ENCODE measurements around the gene ZNF22.

ZNF22 gene

GRCh38 chr10:44977287-44978212, 23.2 kb upstream of the ZNF22 start:
- peak; percentile 57 for DNase-seq (ENCODE audit: low read depth, low spot score)

DNA sequence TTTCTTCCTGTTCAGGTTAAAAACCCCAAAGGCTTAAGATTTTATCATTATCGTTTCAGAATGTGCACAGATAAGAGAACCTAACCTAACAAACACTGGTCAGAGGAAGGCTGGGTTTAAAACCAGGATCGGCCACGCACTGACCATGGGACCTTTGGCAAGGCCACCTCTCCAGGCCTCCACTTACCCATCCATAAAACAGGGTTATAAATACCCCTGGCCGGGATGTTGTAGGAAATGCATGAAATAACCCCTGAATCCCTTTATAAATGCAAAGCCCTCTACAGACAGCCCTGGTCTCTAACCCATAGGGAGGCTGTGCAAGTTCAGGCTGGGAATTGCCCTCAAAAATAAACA, 22.5 kb upstream of the ZNF22 start:
- DNase-seq (ENCODE audit: low read depth, low spot score), result no peak

GRCh38 chr10:44978570-44979280, 22.0 kb upstream of the ZNF22 start, which contains the start of gene DEPP1:
TSS of gene DEPP1 (minus strand) at chr10:44978809. CDS start at chr10:44978030, 779 bp downstream.
- DNase-seq (ENCODE audit: low read depth, low spot score), result peak; percentile 99

- DNase-seq (ENCODE audit: low read depth, low spot score), result no peak
These were observed 21.2 kb upstream of the ZNF22 start for GRCh38 chr10:44979281-44980191.

GRCh38 chr10:44980309-44981171, 20.2 kb upstream of the ZNF22 start:
- no peak for DNase-seq (ENCODE audit: low read depth, low spot score)

- DNase-seq (ENCODE audit: low read depth, low spot score), result no peak
These were observed 19.3 kb upstream of the ZNF22 start for GRCh38 chr10:44981172-44982113.

DNA sequence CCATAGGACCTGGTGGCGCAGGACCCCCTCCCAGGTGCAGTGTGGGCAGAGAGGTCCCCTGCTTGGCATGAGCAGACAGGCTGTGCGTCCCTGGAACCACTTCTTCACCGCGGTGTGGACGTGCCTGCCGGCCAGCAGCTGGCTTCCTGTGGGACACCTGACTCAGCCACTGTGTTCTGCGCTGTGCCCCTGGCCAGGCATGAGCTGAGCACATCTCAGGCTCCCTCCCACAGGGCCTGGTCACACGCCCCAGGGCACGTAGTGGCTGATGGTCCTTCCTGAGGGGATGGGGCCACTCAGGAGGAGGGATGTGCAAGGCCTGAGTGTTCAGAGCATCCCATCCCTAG, 18.6 kb upstream of the ZNF22 start:
- DNase-seq (ENCODE audit: low read depth, low spot score), result no peak

DNA sequence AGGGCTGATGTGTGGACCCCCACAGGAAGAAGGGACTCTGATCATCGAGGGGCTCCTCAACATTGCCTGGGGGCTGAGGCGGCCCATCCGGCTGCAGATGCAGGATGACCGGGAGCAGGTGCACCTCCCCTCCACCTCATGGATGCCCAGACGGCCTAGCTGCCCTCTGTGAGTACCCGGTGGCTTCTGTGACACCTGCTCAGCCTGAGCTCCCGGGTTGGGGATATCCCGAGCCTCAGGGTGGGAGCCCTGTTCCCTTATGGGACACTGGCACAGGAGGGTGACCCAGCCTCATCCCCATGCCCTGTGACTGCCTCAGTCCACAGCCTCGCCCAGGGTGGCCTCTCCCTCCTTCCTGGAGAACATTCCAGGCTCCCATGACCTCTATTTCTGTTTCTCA, 18.2 kb upstream of the ZNF22 start:
- no peak for DNase-seq (ENCODE audit: low read depth, low spot score)

DNA sequence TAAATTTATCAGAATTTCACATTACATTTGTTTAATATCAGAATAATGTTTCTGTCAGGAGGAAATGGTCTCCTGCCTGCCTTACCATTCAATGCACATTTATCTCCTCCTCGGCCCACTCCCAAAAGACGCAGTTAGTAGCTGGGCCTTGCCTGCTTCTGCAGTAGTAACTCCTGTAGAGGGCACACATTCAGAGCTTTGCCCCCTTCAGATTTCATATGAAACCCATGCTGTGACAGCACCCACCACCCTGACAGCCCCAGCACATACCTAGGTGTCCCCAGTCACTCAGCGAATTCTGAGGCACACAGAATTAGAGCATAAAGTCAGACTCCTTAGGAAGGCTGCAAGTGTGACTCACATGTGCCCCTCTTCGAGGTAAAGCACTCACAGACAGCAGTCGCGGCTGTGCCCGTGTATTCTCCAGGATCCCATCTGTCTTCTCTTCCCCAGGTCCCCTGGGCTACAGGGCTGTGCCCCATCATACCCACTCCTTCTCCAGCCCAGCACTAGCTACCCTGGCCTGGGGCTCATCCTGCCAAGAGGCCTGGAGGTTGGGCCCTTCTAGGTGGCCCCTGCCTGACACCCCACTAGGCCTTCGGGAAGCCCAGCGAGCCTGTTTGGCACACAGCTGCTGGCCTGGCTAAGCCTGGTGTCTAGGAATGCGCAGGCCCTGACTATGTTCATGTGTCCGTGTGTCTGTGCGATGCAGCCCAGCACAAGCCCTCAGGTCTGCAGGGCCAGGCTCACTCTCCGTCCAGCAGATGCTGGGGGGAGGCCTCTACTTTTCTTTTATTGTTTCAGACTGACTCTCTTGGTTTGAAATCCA, 17.4 kb upstream of the ZNF22 start:
- no peak for DNase-seq (ENCODE audit: low read depth, low spot score)

GRCh38 chr10:44983895-44984278, 16.8 kb upstream of the ZNF22 start:
- DNase-seq (ENCODE audit: low read depth, low spot score), result no peak

DNA sequence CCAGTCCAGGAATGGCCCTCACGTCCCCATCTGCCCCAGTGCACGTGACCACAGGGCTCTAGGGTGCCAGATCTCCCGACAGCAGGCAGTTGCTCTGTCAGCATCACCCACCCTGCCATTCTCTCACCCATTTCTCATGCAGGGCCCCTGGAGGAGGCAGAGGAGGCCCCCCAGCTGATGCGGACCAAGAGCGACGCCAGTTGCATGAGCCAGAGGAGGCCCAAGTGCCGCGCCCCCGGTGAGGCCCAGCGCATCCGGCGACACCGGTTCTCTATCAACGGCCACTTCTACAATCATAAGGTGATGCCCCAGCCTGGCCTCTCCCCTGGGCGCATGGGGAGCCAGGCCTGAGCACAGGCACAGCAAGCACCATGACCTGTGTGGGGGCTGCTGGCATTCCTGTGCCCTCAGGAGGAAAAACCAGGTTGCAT, 16.0 kb upstream of the ZNF22 start:
- DNase-seq (ENCODE audit: low read depth, low spot score), result no peak

DNA sequence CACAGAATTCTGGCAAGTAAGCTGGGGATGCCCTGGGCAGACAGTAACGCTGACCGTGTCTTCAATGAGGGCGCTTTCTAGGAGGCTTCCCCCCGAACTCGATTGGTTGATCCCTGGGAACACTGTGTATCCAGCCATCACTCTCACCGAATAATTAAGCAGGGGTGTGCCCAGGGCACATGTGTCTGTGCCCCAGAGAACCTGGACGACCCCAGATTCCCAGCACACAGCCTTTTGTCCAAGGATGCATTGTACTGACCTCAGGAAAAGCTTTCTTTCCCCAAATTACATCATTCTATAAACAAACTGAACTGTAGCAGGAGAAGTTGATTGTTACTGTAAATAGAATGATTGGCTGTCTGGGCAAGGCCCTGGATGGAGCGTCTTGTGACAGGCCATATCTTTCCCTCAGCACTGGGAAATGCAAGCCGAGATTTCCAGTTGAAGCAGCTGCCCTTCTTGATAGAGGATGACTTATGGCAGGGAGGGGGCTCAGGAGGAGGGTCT, 15.5 kb upstream of the ZNF22 start:
- DNase-seq (ENCODE audit: low read depth, low spot score), result no peak

DNA sequence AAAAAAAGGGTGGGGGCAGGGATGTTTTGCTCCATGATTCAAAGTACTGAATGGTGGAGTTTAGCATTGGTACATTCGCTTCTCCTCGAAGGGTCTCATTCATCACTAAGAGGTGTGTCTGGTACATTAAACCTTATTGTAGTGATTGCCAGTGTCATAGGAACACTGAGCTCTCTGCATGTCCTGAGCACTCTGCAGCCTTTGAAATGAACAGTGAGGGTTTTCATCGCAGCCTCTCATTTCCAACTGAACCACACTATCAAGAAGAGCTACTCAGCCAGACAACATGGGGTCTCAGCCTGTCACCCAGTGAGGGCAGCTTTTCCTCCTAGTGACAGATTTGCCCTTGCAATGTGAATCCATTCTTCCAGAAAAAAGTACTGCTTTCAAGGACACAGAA, 14.5 kb upstream of the ZNF22 start:
- no peak for DNase-seq (ENCODE audit: low read depth, low spot score)

DNA sequence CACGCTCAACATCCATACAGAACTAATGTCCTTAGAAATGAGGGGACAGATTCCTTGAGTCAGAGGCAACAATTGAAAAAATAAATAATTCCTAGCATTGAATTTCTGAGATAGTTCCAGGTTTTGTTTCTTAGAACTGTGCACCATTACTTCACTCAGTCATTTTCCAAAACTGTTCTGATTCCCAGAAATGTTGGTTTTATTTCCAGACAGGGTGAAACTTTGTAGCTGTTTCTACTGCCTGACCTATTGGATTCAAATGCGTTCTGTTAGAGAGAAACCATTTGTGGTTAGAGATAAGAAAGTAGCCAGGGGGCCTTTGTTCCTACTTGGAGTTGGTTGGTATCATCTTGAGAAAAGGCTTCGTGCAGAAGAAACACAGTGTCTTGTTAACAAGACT, 14.1 kb upstream of the ZNF22 start:
- DNase-seq (ENCODE audit: low read depth, low spot score), result no peak

GRCh38 chr10:44988957-44989585, 11.7 kb upstream of the ZNF22 start:
- no peak for DNase-seq (ENCODE audit: low read depth, low spot score)

GRCh38 chr10:44989597-44990301, 11.0 kb upstream of the ZNF22 start:
- no peak for DNase-seq (ENCODE audit: low read depth, low spot score)

DNA sequence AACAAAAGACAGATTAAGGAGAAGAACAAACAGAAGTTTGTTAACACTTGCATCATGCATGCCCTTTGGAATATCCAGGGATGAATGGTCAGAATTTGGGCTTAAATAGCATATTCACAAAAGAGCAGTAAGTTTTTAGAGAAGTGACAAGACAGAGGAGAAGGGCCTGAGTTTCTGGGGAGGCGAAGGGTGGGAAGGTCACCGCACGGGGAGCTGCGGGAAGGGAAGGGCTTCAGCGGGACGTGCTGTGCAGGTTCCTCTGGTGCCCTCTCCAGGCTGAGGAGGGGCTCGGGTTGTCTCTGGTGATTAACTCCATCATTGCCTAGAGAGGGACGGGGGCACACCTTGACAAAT, 10.4 kb upstream of the ZNF22 start:
- peak; percentile 69 for DNase-seq (ENCODE audit: low read depth, low spot score)

DNA sequence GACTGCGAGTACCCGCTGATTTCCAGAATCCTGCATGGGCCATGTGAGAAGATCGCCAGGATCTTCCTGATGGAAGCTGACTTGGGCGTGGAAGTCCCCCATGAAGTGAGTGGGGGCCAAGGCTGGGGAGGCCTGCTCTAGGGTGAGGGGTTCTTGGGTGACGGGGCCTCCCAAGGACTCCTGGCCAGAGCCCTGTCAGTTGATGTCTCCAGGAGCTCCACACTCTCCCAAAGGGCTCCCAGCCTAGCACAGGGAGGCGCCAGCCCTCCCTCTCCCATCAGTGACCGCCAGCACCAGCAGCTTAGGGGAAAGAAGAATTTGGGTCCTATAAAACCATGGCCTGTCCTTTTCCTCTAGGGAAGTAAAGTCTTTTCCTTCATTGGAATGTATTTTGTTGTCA, 9.8 kb upstream of the ZNF22 start:
- no peak for DNase-seq (ENCODE audit: low read depth, low spot score)

Data from ELF-1 (cell line).